ENCODE data around the gene PCDH12. TPM values are rescaled to one million over a fixed set of nuclear protein-coding genes. Genes with fewer than 3 reads are reported as not detected.

The PCDH12 gene
- 35.1 and 38.1 TPM in 2 replicates for total RNA-seq

DNA sequence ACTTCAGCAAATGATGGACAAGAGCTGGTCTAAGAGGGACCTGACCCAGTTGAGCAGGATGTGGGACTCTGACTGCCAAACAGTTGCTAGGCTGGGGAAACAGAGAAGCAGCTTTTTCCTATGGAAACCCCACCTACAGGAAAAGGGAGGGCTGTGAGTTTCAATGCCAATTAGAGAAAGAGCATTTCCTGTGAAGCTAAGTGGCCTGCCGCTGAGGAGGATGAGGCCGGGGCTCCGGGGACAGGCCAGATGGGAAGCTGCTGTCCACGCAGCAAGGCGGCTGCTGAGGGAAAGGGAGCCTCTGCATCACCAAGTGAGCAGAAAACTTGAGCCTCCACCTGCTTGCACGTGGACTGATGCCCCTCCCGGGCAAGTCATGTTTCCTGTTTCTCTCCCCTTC lies at the start of gene PCDH12:
TSS of gene PCDH12 (minus strand) at position 90 of the 400 bp plus-strand sequence. CDS start 351 bp downstream, outside the sequence.

DNA sequence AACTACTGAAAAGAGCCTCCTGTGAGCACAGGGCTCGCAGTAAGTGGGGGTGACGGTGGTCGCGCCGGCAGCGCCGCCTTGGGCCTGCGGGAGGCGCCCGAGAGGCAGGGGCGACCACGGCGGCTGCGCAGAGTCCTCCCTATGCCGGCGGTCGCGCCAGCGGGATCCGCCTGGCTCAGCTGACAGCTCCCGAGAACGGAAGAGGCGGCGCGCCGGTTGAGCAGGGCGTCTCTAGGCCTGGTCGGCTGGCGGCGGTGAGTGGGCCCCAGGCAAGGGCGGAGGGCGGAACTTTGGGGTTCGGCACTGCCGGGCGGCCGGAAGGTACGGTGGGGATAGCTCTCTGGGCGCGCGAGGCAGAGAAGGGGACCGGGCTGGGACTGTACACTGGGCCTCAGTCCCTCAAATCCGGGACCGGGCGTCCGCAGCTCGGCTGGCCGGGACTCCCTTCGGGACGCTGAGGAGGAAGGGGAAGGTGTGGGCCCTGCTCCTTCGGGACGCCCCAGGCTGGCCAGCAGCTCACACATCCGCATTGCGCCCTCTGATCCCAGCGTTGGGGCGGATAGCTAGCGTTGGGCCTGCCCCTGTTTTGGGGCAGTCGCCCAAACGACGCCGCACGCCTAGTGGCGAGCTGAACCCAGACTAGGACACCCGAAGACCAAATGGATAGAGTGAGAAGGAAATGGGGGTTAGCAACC lies 11.1 kb upstream of the PCDH12 start, which contains the start of gene RNF14:
TSS of gene RNF14 (plus strand) at position 192 of the 695 bp plus-strand sequence. CDS start 4,484 bp downstream, outside the sequence.

DNA sequence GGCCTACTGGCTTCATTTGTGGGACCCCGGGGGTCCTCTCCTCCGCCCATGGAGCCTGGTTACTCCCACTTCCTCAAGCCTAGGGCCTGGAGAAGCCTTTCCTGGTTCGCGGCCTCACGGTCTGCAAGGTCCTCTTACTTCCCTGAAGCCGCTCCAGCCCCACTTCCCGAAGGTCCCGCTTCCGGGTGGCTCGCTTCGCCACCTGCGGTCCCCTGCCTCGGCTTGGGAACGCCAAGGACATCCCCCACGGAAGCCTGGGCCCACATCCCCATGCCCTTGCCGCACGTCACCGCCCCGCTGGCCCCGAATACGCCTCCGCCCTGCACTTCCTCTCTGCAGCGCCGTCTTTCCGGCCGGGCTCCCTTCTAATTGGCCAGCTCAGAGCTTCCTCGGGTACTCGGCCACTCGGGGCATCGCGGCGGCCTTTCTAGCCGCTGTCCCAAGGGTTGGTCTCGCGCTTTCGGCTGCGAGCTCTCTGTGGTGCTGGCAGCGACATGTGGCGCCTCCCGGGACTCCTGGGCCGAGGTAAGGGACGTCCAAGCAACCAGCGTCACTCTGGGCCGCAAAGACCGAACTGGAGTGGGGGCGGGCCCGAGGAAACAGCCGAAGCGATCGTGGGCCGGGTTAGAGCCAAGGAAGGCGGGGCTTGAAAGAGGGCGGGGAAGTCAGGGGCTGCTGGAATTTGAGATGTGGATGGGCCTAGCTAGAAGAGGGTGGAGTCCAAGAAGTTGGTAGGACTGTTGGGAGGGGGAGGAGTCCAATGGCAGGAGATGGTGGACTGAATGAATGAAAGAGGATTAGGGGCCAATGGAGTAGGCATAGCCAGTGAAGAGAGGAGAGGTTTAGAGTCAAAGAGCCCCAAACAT lies 34.3 kb downstream of the PCDH12 start, which contains the start of gene DELE1:
TSS of gene DELE1 (plus strand) at position 424 of the 866 bp plus-strand sequence. CDS start at position 495, 71 bp downstream.

Other genes with a start within 250 kb of the PCDH12 start
- gene PCDH1, start 79.8 kb downstream of the PCDH12 start, total RNA-seq = 163 and 194 TPM in 2 replicates
- gene DELE1, start 34.3 kb downstream of the PCDH12 start, total RNA-seq = 60.6 and 63.8 TPM in 2 replicates
- gene RNF14, start 10.9 kb upstream of the PCDH12 start, total RNA-seq = 80.3 and 80.4 TPM in 2 replicates
- 57.6 and 60.5 TPM in 2 replicates for gene GNPDA1, start 54.8 kb upstream of the PCDH12 start, total RNA-seq
- 79.5 and 90.6 TPM in 2 replicates for gene NDFIP1, start 150.6 kb upstream of the PCDH12 start, total RNA-seq